ENCODE measurements around the gene RAMP1. TPM values are rescaled to one million over a fixed set of nuclear protein-coding genes. Genes with fewer than 3 reads are reported as not detected.

Gene RAMP1
- total RNA-seq, 1 donor, result 35.0 TPM

DNA sequence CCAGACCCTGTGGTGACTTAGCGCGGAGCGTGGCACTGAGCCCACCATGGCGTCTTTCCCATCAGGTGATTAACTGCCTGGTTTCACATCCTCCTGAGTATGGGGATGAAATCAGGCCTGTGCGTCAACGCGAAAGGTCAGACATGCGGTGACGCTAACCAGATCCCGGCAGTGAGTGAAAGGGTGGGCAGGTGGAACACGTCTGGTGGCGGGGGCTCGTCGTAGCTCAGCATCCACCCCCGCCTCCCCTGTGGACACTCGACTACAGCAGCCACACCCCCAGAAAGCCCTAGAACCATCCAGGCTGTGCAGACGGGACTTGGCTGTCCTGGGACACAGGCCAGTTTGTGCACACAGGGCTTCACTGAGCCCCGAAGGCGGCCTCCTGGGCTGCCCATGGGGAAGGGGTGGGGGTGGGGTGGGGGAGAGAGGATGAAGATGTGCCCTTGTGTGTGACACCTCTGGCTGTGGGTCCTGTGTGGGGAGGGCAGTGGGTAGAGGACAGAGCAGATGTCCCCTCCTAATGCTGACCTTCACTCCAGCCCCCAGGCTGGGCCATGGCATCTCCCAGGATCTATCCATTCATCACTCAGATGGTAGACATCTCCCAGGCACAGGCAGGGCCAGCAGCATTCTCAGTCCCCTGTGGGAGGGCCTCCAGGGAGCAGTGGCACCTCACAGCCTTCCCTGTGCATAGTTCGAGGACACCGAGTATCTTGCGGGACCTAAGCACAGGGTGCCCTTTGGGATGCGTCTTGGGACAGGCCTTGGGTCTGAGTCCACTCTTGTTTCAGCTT lies 27.5 kb downstream of the RAMP1 start:
- TF ChIP-seq, protein P1, sequence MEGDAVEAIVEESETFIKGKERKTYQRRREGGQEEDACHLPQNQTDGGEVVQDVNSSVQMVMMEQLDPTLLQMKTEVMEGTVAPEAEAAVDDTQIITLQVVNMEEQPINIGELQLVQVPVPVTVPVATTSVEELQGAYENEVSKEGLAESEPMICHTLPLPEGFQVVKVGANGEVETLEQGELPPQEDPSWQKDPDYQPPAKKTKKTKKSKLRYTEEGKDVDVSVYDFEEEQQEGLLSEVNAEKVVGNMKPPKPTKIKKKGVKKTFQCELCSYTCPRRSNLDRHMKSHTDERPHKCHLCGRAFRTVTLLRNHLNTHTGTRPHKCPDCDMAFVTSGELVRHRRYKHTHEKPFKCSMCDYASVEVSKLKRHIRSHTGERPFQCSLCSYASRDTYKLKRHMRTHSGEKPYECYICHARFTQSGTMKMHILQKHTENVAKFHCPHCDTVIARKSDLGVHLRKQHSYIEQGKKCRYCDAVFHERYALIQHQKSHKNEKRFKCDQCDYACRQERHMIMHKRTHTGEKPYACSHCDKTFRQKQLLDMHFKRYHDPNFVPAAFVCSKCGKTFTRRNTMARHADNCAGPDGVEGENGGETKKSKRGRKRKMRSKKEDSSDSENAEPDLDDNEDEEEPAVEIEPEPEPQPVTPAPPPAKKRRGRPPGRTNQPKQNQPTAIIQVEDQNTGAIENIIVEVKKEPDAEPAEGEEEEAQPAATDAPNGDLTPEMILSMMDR (IDR thresholded peaks at IDR 0.05; ENCODE audit: insufficient read depth, low read depth, low read length), result no peak
- peak; percentile 94 for DNase-seq (ENCODE audit: low read depth)
- H3K4me3 ChIP-seq (ENCODE audit: low read depth, low read length), result no peak overlapping the region

DNA sequence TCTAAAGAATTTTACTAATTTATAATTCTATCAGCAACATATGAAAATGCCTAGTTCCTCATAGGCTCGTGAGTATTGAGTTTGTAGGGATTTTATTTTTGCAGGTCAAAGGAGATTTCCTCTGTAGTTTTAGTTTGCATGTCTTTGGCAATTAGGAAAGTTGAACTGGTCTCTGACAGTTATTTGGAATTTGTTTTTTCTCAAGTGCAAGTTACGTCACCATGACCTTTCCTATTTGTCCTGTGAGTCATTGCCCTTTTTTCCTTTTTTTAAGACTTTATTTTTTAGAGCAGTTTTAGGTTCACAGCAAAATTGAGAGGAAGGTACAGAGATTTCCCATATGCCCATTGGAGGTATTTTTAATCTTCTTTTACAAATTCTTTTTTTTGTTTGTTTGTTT lies 29.0 kb downstream of the RAMP1 start:
- no peak overlapping the region for H3K4me3 ChIP-seq (ENCODE audit: low read depth, low read length)
- TF ChIP-seq, protein P1 (IDR thresholded peaks at IDR 0.05; ENCODE audit: insufficient read depth, low read depth, low read length), result no peak
- peak; percentile 90 for DNase-seq (ENCODE audit: low read depth)

DNA sequence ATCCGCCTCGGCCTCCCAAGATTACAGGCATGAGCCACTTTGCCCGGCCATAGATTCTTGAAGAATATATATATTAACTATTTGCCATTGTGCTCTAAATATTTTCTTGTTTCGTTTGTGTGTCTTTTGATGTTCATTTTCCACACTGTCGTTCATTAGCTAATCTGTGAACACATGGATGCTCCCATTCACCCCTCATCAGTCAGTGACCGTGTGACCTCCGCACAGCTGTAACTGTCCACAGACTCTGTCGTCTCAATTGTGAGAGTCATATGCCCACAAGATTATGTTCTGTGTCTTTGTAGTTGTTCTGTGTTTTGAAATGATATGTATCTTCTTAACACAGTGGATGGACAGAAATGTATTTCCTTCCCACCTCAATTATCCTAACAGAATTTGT lies 29.6 kb downstream of the RAMP1 start:
- DNase-seq (ENCODE audit: low read depth), result no peak

DNA sequence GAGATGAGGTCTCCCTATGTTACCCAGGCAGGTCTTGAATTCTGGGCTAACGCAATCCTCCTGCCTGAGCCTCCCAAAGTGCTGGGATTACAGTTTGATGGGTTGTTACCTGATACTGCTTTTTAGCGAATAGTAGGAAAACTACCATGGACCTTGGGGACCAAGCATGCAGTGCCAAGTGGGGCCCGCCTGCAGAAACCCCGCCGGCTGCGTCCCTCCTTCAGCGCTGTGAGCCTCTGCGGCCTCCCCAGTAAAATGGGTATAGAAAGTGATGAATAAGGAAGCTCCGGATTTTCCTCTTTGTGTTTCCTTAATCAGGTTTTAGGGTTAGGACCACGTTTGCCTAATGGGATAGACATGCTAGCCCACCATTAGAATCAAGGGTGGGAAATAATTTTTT lies 30.4 kb downstream of the RAMP1 start:
- no peak overlapping the region for H3K4me3 ChIP-seq (ENCODE audit: low read depth, low read length)
- TF ChIP-seq, protein P1 (IDR thresholded peaks at IDR 0.05; ENCODE audit: insufficient read depth, low read depth, low read length), result no peak
- no peak for DNase-seq (ENCODE audit: low read depth)

More for the DNA sequence above, 29.6 kb downstream of the RAMP1 start:
- H3K4me3 ChIP-seq (ENCODE audit: low read depth, low read length), result no peak overlapping the region
- TF ChIP-seq, protein P1 (IDR thresholded peaks at IDR 0.05; ENCODE audit: insufficient read depth, low read depth, low read length), result no peak

DNA sequence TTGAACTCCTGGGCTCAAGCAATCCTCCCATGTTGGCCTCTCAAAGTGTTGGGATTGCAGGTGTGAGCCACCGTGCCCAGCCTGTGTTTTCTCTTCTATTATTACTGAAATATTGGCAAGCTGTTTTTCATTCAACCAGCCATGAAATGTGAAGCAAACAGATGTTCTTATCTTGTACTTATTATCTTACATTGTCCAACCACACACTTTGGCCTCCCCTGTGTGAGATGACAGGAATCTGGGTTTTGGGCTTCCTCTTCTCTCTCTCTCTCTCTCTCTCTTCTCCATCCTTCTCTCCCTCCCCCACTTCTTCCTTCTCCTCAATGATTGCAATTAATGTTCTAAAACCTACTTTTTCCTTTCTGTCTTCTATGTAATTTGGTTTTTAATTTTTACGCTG lies 33.1 kb downstream of the RAMP1 start:
- DNase-seq (ENCODE audit: low read depth), result no peak
- TF ChIP-seq, protein P1 (IDR thresholded peaks at IDR 0.05; ENCODE audit: insufficient read depth, low read depth, low read length), result no peak
- H3K4me3 ChIP-seq (ENCODE audit: low read depth, low read length), result no peak overlapping the region

DNA sequence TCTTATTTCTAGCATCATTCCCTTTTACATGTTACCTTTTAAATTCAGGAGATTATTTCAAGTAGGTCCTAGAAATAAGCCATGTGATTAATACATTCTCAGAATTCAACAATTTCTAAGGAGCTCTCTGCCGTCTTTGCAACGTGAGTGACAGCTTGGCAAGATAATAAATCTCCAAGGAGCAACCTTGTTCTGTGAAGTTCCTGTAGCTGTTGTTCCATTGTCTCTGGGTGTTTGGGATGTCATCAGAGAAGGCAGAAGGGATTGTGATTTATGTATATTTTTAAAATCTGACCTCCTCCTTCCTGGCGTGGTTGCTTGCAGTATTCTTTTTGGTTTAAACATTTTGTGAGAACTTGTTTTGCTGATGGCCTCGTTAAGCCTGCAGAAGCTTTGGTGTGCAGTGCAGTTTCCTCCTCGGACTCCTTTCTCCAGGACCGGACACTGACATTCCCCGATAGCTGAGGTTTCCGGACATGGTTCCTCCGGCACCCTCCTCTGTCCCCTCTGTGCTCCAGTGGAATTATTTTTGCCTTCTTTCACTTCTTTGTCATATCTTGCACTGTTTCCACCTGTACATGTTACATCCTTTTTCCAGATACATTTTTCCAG lies 33.7 kb downstream of the RAMP1 start:
- no peak for DNase-seq (ENCODE audit: low read depth)
- TF ChIP-seq, protein P1 (IDR thresholded peaks at IDR 0.05; ENCODE audit: insufficient read depth, low read depth, low read length), result no peak
- no peak overlapping the region for H3K4me3 ChIP-seq (ENCODE audit: low read depth, low read length)
